Activated naive CD8-positive, alpha-beta T cell treated with anti-CD3 and anti-CD28 coated beads, Interleukin-2, amount 50 U/mL, for 24 hours (primary cell): ENCODE data around the gene APLN.

ENCODE experiments used
- ATAC-seq: fragments of 150-1000 bp; cut with Tn5 transposase; one replicate; pipeline ENCODE4 v1.10.0; 2021
- DNase-seq: peaks from one replicate; pipeline ENCODE4 v3.0.0; 2021
- H3K27ac Mint-ChIP-seq: one replicate; pipeline ENCODE4 v1.8.0; 2021; ENCODE audit warnings: mild to moderate bottlenecking, mixed read lengths
- H3K27me3 Mint-ChIP-seq: one replicate; pipeline ENCODE4 v1.8.0; 2021; ENCODE audit warnings: mixed read lengths
- H3K36me3 Mint-ChIP-seq: one replicate; pipeline ENCODE4 v1.8.0; 2021; ENCODE audit warnings: low read depth, mixed read lengths
- H3K4me1 Mint-ChIP-seq: one replicate; pipeline ENCODE4 v1.8.0; 2021; ENCODE audit warnings: mixed read lengths
- H3K4me3 Mint-ChIP-seq: one replicate; pipeline ENCODE4 v1.8.0; 2021; ENCODE audit warnings: mild to moderate bottlenecking, moderate library complexity, mixed read lengths
- H3K9me3 Mint-ChIP-seq: one replicate; pipeline ENCODE4 v1.8.0; 2021; ENCODE audit warnings: mixed read lengths

The APLN gene

GRCh38 chrX:129638917-129639316 lies 15.8 kb downstream of the APLN start:
- Mint-ChIP-seq H3K27ac (no peak overlapping the region), H3K4me3 (no peak overlapping the region), H3K4me1 (no peaks in the 10 kb centered on the region), H3K9me3 (no peaks in the 10 kb centered on the region), H3K36me3 (no peaks in the 10 kb centered on the region), H3K27me3 (no peaks in the 10 kb centered on the region)
- DNase-seq (no peak), ATAC-seq (no peak)

GRCh38 chrX:129637217-129638109 lies 17.3 kb downstream of the APLN start:
- no peak overlapping the region for H3K4me3 Mint-ChIP-seq
- no peaks in the 10 kb centered on the region for H3K9me3 Mint-ChIP-seq
- H3K27me3 Mint-ChIP-seq: no peaks in the 10 kb centered on the region
- DNase-seq: peak; percentile 75
- ATAC-seq: peak; percentile 68
- H3K4me1 Mint-ChIP-seq: no peaks in the 10 kb centered on the region
- H3K36me3 Mint-ChIP-seq: no peaks in the 10 kb centered on the region
- no peak overlapping the region for H3K27ac Mint-ChIP-seq

GRCh38 chrX:129636175-129636681 lies 18.5 kb downstream of the APLN start:
- Mint-ChIP-seq H3K9me3 (no peaks in the 10 kb centered on the region), H3K27me3 (no peaks in the 10 kb centered on the region), H3K4me1 (no peaks in the 10 kb centered on the region), H3K4me3 (no peak overlapping the region), H3K27ac (no peak overlapping the region), H3K36me3 (no peaks in the 10 kb centered on the region)
- DNase-seq: no peak
- no peak for ATAC-seq

GRCh38 chrX:129634541-129634940 lies 20.2 kb downstream of the APLN start:
- no peaks in the 10 kb centered on the region for H3K27me3 Mint-ChIP-seq
- DNase-seq: no peak
- no peaks in the 10 kb centered on the region for H3K4me1 Mint-ChIP-seq
- H3K36me3 Mint-ChIP-seq: no peaks in the 10 kb centered on the region
- no peak overlapping the region for H3K4me3 Mint-ChIP-seq
- H3K27ac Mint-ChIP-seq: no peak overlapping the region
- H3K9me3 Mint-ChIP-seq: no peaks in the 10 kb centered on the region
- no peak for ATAC-seq

GRCh38 chrX:129632443-129632842 lies 22.3 kb downstream of the APLN start:
- H3K4me3 Mint-ChIP-seq: no peak overlapping the region
- H3K9me3 Mint-ChIP-seq: no peaks in the 10 kb centered on the region
- no peak overlapping the region for H3K27ac Mint-ChIP-seq
- no peaks in the 10 kb centered on the region for H3K36me3 Mint-ChIP-seq
- H3K4me1 Mint-ChIP-seq: no peaks in the 10 kb centered on the region
- no peak for ATAC-seq
- DNase-seq: no peak
- H3K27me3 Mint-ChIP-seq: no peaks in the 10 kb centered on the region

- DNase-seq: no peak
- no peak for ATAC-seq
- H3K27me3 Mint-ChIP-seq: no peaks in the 10 kb centered on the region
- H3K27ac Mint-ChIP-seq: no peak overlapping the region
- H3K4me1 Mint-ChIP-seq: no peaks in the 10 kb centered on the region
- no peaks in the 10 kb centered on the region for H3K9me3 Mint-ChIP-seq
- no peak overlapping the region for H3K4me3 Mint-ChIP-seq
- H3K36me3 Mint-ChIP-seq: no peaks in the 10 kb centered on the region
Observed at GRCh38 chrX:129631849-129632248, 22.9 kb downstream of the APLN start.

GRCh38 chrX:129629837-129630236 lies 24.9 kb downstream of the APLN start:
- H3K4me1 Mint-ChIP-seq: no peaks in the 10 kb centered on the region
- ATAC-seq (no peak), DNase-seq (no peak)
- no peaks in the 10 kb centered on the region for H3K36me3 Mint-ChIP-seq
- no peak overlapping the region for H3K27ac Mint-ChIP-seq
- H3K27me3 Mint-ChIP-seq: no peaks in the 10 kb centered on the region
- no peaks in the 10 kb centered on the region for H3K9me3 Mint-ChIP-seq
- no peak overlapping the region for H3K4me3 Mint-ChIP-seq

- no peaks in the 10 kb centered on the region for H3K27me3 Mint-ChIP-seq
- ATAC-seq (no peak), DNase-seq (no peak)
- no peak overlapping the region for H3K4me3 Mint-ChIP-seq
- no peaks in the 10 kb centered on the region for H3K4me1 Mint-ChIP-seq
- no peak overlapping the region for H3K27ac Mint-ChIP-seq
- no peaks in the 10 kb centered on the region for H3K36me3 Mint-ChIP-seq
- H3K9me3 Mint-ChIP-seq: no peaks in the 10 kb centered on the region
Observed at GRCh38 chrX:129626026-129626425, 28.7 kb downstream of the APLN start.

- DNase-seq (no peak), ATAC-seq (no peak)
- Mint-ChIP-seq H3K9me3 (no peaks in the 10 kb centered on the region), H3K4me1 (no peaks in the 10 kb centered on the region), H3K27me3 (no peaks in the 10 kb centered on the region), H3K27ac (no peak overlapping the region), H3K4me3 (no peak overlapping the region), H3K36me3 (no peaks in the 10 kb centered on the region)
Observed at GRCh38 chrX:129622757-129623301, 31.9 kb downstream of the APLN start.

- Mint-ChIP-seq H3K27ac (no peak overlapping the region), H3K4me1 (no peaks in the 10 kb centered on the region), H3K36me3 (no peaks in the 10 kb centered on the region), H3K4me3 (no peak overlapping the region), H3K27me3 (no peaks in the 10 kb centered on the region), H3K9me3 (no peaks in the 10 kb centered on the region)
- ATAC-seq: no peak
- DNase-seq: no peak
Observed at GRCh38 chrX:129618997-129619396, 35.8 kb downstream of the APLN start.

- ATAC-seq (no peak), DNase-seq (no peak)
- H3K27me3 Mint-ChIP-seq: no peaks in the 10 kb centered on the region
- no peaks in the 10 kb centered on the region for H3K36me3 Mint-ChIP-seq
- H3K4me3 Mint-ChIP-seq: no peak overlapping the region
- H3K27ac Mint-ChIP-seq: no peak overlapping the region
- H3K4me1 Mint-ChIP-seq: no peaks in the 10 kb centered on the region
- no peaks in the 10 kb centered on the region for H3K9me3 Mint-ChIP-seq
Observed at GRCh38 chrX:129617420-129617819, 37.3 kb downstream of the APLN start.

GRCh38 chrX:129614481-129615255 lies 40.1 kb downstream of the APLN start:
- Mint-ChIP-seq H3K36me3 (no peaks in the 10 kb centered on the region), H3K4me1 (no peaks in the 10 kb centered on the region), H3K27ac (no peak overlapping the region), H3K27me3 (no peaks in the 10 kb centered on the region), H3K4me3 (no peak overlapping the region), H3K9me3 (no peaks in the 10 kb centered on the region)
- ATAC-seq (no peak), DNase-seq (no peak)

- Mint-ChIP-seq H3K4me3 (no peak overlapping the region), H3K9me3 (no peaks in the 10 kb centered on the region), H3K36me3 (no peaks in the 10 kb centered on the region), H3K27ac (no peak overlapping the region), H3K4me1 (no peaks in the 10 kb centered on the region), H3K27me3 (no peaks in the 10 kb centered on the region)
- DNase-seq: no peak
- ATAC-seq: no peak
Observed at GRCh38 chrX:129613596-129613995, 41.2 kb downstream of the APLN start.

- Mint-ChIP-seq H3K27ac (no peak overlapping the region), H3K27me3 (no peaks in the 10 kb centered on the region), H3K4me3 (no peak overlapping the region), H3K9me3 (no peaks in the 10 kb centered on the region), H3K36me3 (no peaks in the 10 kb centered on the region), H3K4me1 (no peaks in the 10 kb centered on the region)
- DNase-seq: no peak
- no peak for ATAC-seq
Observed at GRCh38 chrX:129612396-129612795, 42.4 kb downstream of the APLN start.

GRCh38 chrX:129609395-129609794 lies 45.4 kb downstream of the APLN start:
- Mint-ChIP-seq H3K27me3 (no peaks in the 10 kb centered on the region), H3K9me3 (no peaks in the 10 kb centered on the region), H3K4me3 (no peak overlapping the region), H3K4me1 (peaks cover 12% of the 10 kb centered on the region), H3K36me3 (no peaks in the 10 kb centered on the region), H3K27ac (no peak overlapping the region)
- ATAC-seq: no peak
- DNase-seq: no peak
